CD4-positive, alpha-beta T cell treated with Interleukin-15 for 1 hour (primary cell): ENCODE results near the gene MS4A12.
"Not testable (repeated sequence)": the region's sequence is repeated elsewhere in the genome, so short reads cannot be mapped to it uniquely, and the experiment has no call there.

Source experiments
- DNase-seq: peaks from one replicate; pipeline ENCODE4 v3.0.0-alpha.2; 2020

Gene MS4A12

GRCh38 chr11:60492488-60493009 lies at the start of gene MS4A12:
MS4A12 (plus strand) TSS chr11:60492778; CDS start chr11:60497319, 4,541 bp downstream.
- no peak for DNase-seq

- DNase-seq = no peak
Observed at GRCh38 chr11:60447070-60447469, 45.5 kb upstream of the MS4A12 start.

GRCh38 chr11:60447846-60448245 lies 44.7 kb upstream of the MS4A12 start:
- no peak for DNase-seq

- DNase-seq = not testable (repeated sequence)
Observed at GRCh38 chr11:60451185-60451584, 41.4 kb upstream of the MS4A12 start.

GRCh38 chr11:60454212-60454611 lies 38.4 kb upstream of the MS4A12 start:
- no peak for DNase-seq

GRCh38 chr11:60455531-60456042 lies 37.0 kb upstream of the MS4A12 start, which contains the start of gene MS4A1:
MS4A1 (plus strand) TSS chr11:60455847; CDS start chr11:60462375, 6,528 bp downstream.
- peak; percentile 84 for DNase-seq

- peak; percentile 31 for DNase-seq
Observed at GRCh38 chr11:60457576-60457975, 35.0 kb upstream of the MS4A12 start.

- DNase-seq = no peak
Observed at GRCh38 chr11:60459345-60459744, 33.2 kb upstream of the MS4A12 start.

GRCh38 chr11:60468829-60469228 lies 23.7 kb upstream of the MS4A12 start:
- DNase-seq = no peak

- DNase-seq = no peak
Observed at GRCh38 chr11:60469723-60470122, 22.9 kb upstream of the MS4A12 start.

GRCh38 chr11:60477035-60477445 lies 15.5 kb upstream of the MS4A12 start:
- DNase-seq = peak; percentile 44

- peak; percentile 21 for DNase-seq
Observed at GRCh38 chr11:60482361-60482760, 10.2 kb upstream of the MS4A12 start.

GRCh38 chr11:60485987-60486386 lies 6.6 kb upstream of the MS4A12 start:
- peak; percentile 47 for DNase-seq

- no peak for DNase-seq
Observed at GRCh38 chr11:60493454-60493853, 876 bp downstream of the MS4A12 start.

- DNase-seq = no peak
Observed at GRCh38 chr11:60498399-60498798, 5.8 kb downstream of the MS4A12 start.

GRCh38 chr11:60498853-60499252 lies 6.3 kb downstream of the MS4A12 start:
- DNase-seq = peak; percentile 61

GRCh38 chr11:60500276-60500910 lies 7.8 kb downstream of the MS4A12 start:
- DNase-seq = no peak

GRCh38 chr11:60502221-60502775 lies 9.7 kb downstream of the MS4A12 start:
- DNase-seq = no peak

- DNase-seq = no peak
Observed at GRCh38 chr11:60504219-60504905, 11.8 kb downstream of the MS4A12 start.

GRCh38 chr11:60509609-60510008 lies 17.0 kb downstream of the MS4A12 start:
- DNase-seq = not testable (repeated sequence)

GRCh38 chr11:60510209-60510608 lies 17.6 kb downstream of the MS4A12 start:
- DNase-seq = not testable (repeated sequence)

GRCh38 chr11:60511393-60511792 lies 18.8 kb downstream of the MS4A12 start:
- DNase-seq = no peak

- DNase-seq = no peak
Observed at GRCh38 chr11:60512651-60513225, 20.2 kb downstream of the MS4A12 start.
